ENCODE data around the gene PKIB.

DNA sequence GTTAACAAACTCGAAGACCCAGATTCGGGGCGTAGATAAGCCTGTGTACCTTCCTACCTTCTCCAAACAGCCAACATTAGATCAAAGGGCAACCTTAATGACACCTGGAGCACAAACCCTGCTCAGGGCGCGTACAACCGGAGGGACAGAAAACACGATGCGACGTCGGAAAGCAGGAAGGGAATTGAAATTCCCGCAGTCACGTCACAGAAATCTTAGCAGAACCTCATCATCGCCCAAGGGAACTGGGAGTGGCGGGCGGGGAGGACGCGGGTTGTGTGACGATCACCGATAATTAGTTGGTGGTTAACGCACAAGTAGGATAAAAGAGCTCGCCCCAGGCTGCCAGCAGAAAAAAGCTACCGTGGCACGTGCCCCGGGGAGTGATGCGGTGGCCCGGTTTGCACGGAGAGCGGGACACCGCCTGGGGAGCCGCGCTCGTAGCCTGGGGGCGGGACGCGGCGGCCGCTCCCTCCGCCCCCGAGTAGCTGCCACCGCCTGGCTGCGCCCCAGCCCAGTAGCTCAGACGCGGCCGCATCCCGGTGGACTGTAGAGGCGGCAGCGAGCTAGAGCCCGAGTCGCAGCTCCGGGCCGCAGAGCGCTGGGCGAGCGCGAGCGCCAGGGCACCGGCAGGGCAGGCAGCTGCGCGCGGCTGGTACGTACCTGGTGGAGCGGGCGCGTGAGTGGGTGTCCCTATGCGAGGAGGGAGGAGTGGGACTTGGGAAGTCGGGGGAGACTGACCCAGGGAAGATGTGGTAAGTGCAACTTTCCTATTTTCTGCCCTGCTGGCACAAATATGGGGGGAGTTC, at the start of gene PKIB:
- TF ChIP-seq, protein P1, sequence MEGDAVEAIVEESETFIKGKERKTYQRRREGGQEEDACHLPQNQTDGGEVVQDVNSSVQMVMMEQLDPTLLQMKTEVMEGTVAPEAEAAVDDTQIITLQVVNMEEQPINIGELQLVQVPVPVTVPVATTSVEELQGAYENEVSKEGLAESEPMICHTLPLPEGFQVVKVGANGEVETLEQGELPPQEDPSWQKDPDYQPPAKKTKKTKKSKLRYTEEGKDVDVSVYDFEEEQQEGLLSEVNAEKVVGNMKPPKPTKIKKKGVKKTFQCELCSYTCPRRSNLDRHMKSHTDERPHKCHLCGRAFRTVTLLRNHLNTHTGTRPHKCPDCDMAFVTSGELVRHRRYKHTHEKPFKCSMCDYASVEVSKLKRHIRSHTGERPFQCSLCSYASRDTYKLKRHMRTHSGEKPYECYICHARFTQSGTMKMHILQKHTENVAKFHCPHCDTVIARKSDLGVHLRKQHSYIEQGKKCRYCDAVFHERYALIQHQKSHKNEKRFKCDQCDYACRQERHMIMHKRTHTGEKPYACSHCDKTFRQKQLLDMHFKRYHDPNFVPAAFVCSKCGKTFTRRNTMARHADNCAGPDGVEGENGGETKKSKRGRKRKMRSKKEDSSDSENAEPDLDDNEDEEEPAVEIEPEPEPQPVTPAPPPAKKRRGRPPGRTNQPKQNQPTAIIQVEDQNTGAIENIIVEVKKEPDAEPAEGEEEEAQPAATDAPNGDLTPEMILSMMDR (IDR thresholded peaks at IDR 0.05), result peak in 4 of 5 experiments; percentile 30 to 40 (median 36)
- TF ChIP-seq POLR2A (IDR thresholded peaks at IDR 0.05), result no peak
